Measurements from ENCODE around the gene ZFP1.
"Not testable (repeated sequence)": the region's sequence is repeated elsewhere in the genome, so short reads cannot be mapped to it uniquely, and the experiment has no call there.

Gene ZFP1

DNA sequence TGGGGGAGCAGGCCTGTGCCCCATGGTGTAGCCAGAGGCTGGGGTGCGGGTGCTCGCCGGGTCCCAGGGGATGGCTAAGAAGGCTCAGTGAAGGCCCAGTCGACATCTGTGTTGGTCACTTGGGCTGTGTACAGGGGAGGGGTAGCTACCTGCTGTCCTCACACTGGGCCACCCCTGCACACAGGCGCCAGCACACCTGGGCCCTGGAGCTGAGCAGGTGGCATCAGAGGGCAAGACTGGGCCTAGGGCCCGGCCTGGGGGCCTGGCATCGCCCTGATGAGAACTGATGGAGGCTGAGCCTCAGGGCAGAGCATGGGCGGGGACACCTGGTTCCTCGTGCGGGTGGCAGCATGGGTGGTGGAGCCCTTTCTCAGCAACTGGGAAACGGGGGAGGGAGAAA lies 59.5 kb downstream of the ZFP1 start:
- H3K9me3 Mint-ChIP-seq: no peaks in the 10 kb centered on the region
- peaks cover 83% of the 10 kb centered on the region for H3K27me3 Mint-ChIP-seq
- no peaks in the 10 kb centered on the region for H3K4me1 Mint-ChIP-seq (ENCODE audit: low read depth)
- intact Hi-C loops (cut with micrococcal nuclease): loop anchor here (2.0 kb wide), 1 partner anchor 19 kb away; no protein-coding TSS in a partner anchor
- H3K36me3 Mint-ChIP-seq (ENCODE audit: low read depth): no peaks in the 10 kb centered on the region
- no peak overlapping the region for H3K4me3 Mint-ChIP-seq
- no peak overlapping the region for H3K27ac Mint-ChIP-seq

DNA sequence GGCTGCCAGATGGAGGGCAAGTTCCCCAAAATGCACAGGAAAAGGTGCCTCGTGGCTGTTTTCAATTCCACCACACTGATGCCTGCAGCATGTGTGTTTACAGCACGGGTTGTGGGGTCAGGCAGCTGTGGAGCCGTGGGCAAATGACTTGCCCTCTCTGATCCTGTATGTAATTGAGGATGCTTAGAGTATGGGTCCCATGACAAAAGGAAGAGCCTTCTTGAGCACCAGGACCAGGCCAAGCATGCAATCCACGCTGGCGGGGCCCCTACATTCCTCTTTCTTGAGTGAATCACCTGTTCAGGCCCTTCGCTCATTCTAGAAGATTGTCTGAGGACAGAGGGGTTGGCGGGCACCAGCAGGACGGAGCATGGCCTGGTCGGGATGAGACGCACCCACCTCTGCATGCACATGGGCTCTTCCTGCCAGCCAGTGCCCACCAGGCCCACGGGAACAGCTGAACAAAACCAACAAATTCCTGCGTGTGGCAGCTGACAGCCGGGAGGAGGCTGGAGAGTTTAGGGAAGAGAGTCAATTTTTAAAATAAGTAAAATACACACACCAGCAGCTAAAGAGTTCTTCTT lies 60.0 kb downstream of the ZFP1 start:
- no peaks in the 10 kb centered on the region for H3K9me3 Mint-ChIP-seq
- H3K4me1 Mint-ChIP-seq (ENCODE audit: low read depth): no peaks in the 10 kb centered on the region
- intact Hi-C loops (cut with micrococcal nuclease): no loop called here
- peaks cover 82% of the 10 kb centered on the region for H3K27me3 Mint-ChIP-seq
- no peak overlapping the region for H3K4me3 Mint-ChIP-seq
- no peaks in the 10 kb centered on the region for H3K36me3 Mint-ChIP-seq (ENCODE audit: low read depth)
- H3K27ac Mint-ChIP-seq: no peak overlapping the region

GRCh38 chr16:75208861-75209505 lies 60.7 kb downstream of the ZFP1 start:
- no peak overlapping the region for H3K4me3 Mint-ChIP-seq
- H3K4me1 Mint-ChIP-seq (ENCODE audit: low read depth): no peaks in the 10 kb centered on the region
- H3K36me3 Mint-ChIP-seq (ENCODE audit: low read depth): no peaks in the 10 kb centered on the region
- peaks cover 82% of the 10 kb centered on the region for H3K27me3 Mint-ChIP-seq
- H3K9me3 Mint-ChIP-seq: no peaks in the 10 kb centered on the region
- H3K27ac Mint-ChIP-seq: no peak overlapping the region
- intact Hi-C loops (cut with micrococcal nuclease): no loop called here

- not testable (repeated sequence) for H3K27ac Mint-ChIP-seq
Measured at GRCh38 chr16:75209514-75209913, 61.2 kb downstream of the ZFP1 start.

GRCh38 chr16:75209944-75210343 lies 61.6 kb downstream of the ZFP1 start:
- intact Hi-C loops (cut with micrococcal nuclease): no loop called here
- Mint-ChIP-seq H3K4me1 (ENCODE audit: low read depth) (no peaks in the 10 kb centered on the region), H3K27me3 (peaks cover 84% of the 10 kb centered on the region), H3K9me3 (no peaks in the 10 kb centered on the region), H3K36me3 (ENCODE audit: low read depth) (no peaks in the 10 kb centered on the region), H3K4me3 (no peak overlapping the region), H3K27ac (no peak overlapping the region)

More at GRCh38 chr16:75209514-75209913, 61.2 kb downstream of the ZFP1 start:
- H3K9me3 Mint-ChIP-seq; H3K4me1 Mint-ChIP-seq (ENCODE audit: low read depth); H3K36me3 Mint-ChIP-seq (ENCODE audit: low read depth); H3K4me3 Mint-ChIP-seq; intact Hi-C loops (cut with micrococcal nuclease): not testable (repeated sequence)
- peaks cover 80% of the 10 kb centered on the region for H3K27me3 Mint-ChIP-seq

GRCh38 chr16:75211286-75211685 lies 63.0 kb downstream of the ZFP1 start:
- H3K36me3 Mint-ChIP-seq (ENCODE audit: low read depth); H3K4me1 Mint-ChIP-seq (ENCODE audit: low read depth); H3K27ac Mint-ChIP-seq: not testable (repeated sequence)

GRCh38 chr16:75216127-75216526 lies 67.8 kb downstream of the ZFP1 start:
- peaks cover 89% of the 10 kb centered on the region for H3K27me3 Mint-ChIP-seq
- no peaks in the 10 kb centered on the region for H3K36me3 Mint-ChIP-seq (ENCODE audit: low read depth)
- H3K4me1 Mint-ChIP-seq (ENCODE audit: low read depth): no peaks in the 10 kb centered on the region
- intact Hi-C loops (cut with micrococcal nuclease): no loop called here
- no peak overlapping the region for H3K4me3 Mint-ChIP-seq
- no peak overlapping the region for H3K27ac Mint-ChIP-seq
- no peaks in the 10 kb centered on the region for H3K9me3 Mint-ChIP-seq

More at GRCh38 chr16:75211286-75211685, 63.0 kb downstream of the ZFP1 start:
- H3K9me3 Mint-ChIP-seq; H3K4me3 Mint-ChIP-seq; intact Hi-C loops (cut with micrococcal nuclease): not testable (repeated sequence)
- peaks cover 92% of the 10 kb centered on the region for H3K27me3 Mint-ChIP-seq

GRCh38 chr16:75216576-75216975 lies 68.3 kb downstream of the ZFP1 start:
- no peak overlapping the region for H3K4me3 Mint-ChIP-seq
- H3K4me1 Mint-ChIP-seq (ENCODE audit: low read depth): no peaks in the 10 kb centered on the region
- intact Hi-C loops (cut with micrococcal nuclease): no loop called here
- H3K9me3 Mint-ChIP-seq: no peaks in the 10 kb centered on the region
- no peaks in the 10 kb centered on the region for H3K36me3 Mint-ChIP-seq (ENCODE audit: low read depth)
- peaks cover 90% of the 10 kb centered on the region for H3K27me3 Mint-ChIP-seq
- H3K27ac Mint-ChIP-seq: no peak overlapping the region

DNA sequence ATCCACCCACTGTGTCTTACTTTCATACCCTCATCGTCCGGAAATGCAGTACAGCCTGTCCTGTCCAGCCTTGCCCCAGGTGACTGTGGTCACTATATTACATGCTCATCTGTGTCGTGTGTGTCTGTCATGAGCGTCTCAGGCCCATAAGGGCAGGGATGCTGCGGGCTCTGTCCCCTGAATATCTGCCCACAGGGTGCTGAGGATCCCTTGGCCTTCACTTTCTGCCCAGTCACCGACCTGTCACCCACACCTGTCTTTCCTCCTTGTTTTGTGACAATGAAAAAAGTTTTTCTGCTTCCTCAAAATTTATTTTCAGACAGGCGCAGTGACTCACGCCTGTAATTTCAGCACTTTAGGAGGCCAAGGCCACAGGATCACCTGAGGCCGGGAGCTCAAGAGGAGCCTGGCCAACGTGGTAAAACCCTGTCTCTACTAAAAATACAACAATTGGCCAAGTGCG lies 69.1 kb downstream of the ZFP1 start:
- Mint-ChIP-seq H3K4me3 (no peak overlapping the region), H3K36me3 (ENCODE audit: low read depth) (no peaks in the 10 kb centered on the region), H3K27ac (no peak overlapping the region), H3K9me3 (no peaks in the 10 kb centered on the region), H3K27me3 (peaks cover 89% of the 10 kb centered on the region), H3K4me1 (ENCODE audit: low read depth) (peaks cover 6% of the 10 kb centered on the region)
- intact Hi-C loops (cut with micrococcal nuclease): no loop called here

- H3K27ac Mint-ChIP-seq: no peak within 1 kb of the TSS
- peaks cover 82% of the 10 kb centered on the region for H3K27me3 Mint-ChIP-seq
- intact Hi-C loops (cut with micrococcal nuclease): no loop called here
- H3K4me1 Mint-ChIP-seq (ENCODE audit: low read depth): peaks cover 8% of the 10 kb centered on the region
- H3K36me3 Mint-ChIP-seq (ENCODE audit: low read depth): no peaks in the 10 kb centered on the region
- no peaks in the 10 kb centered on the region for H3K9me3 Mint-ChIP-seq
- no peak within 1 kb of the TSS for H3K4me3 Mint-ChIP-seq
Measured at GRCh38 chr16:75218256-75219076, 70.1 kb downstream of the ZFP1 start, which contains the start of gene CTRB1. TSS of gene CTRB1 (plus strand) at chr16:75218988. CDS start at chr16:75219008, 20 bp downstream.

- intact Hi-C loops (cut with micrococcal nuclease): no loop called here
- Mint-ChIP-seq H3K27me3 (peaks cover 78% of the 10 kb centered on the region), H3K4me1 (ENCODE audit: low read depth) (peaks cover 8% of the 10 kb centered on the region), H3K4me3 (no peak overlapping the region), H3K9me3 (no peaks in the 10 kb centered on the region), H3K36me3 (ENCODE audit: low read depth) (no peaks in the 10 kb centered on the region), H3K27ac (no peak overlapping the region)
Measured at GRCh38 chr16:75219088-75219487, 70.8 kb downstream of the ZFP1 start.

DNA sequence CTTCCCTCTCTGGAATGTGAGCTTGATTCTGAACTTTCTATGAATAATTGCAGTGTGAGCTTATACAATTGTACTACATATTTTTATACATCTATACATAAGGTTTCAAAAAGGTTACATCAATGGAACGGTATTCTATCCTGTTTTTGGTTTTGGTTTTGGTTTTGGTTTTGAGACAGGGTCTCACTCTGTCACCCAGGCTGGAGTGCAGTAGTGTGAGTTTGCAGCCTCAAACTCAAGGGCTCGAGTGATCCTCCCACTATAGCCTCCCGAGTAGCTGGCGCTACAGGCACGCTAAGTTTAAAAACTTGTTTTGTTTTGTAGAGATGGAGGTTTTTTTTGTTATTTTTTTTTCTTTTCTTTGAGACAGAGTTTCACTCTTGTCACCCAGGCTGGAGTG lies 71.5 kb downstream of the ZFP1 start:
- H3K27ac Mint-ChIP-seq: no peak overlapping the region

More for the DNA sequence above, 71.5 kb downstream of the ZFP1 start:
- Mint-ChIP-seq H3K4me3 (no peak overlapping the region), H3K4me1 (ENCODE audit: low read depth) (peaks cover 8% of the 10 kb centered on the region), H3K36me3 (ENCODE audit: low read depth) (no peaks in the 10 kb centered on the region), H3K9me3 (no peaks in the 10 kb centered on the region), H3K27me3 (peaks cover 80% of the 10 kb centered on the region)
- intact Hi-C loops (cut with micrococcal nuclease): loop anchor here (2.0 kb wide), 1 partner anchor 15 kb away; no protein-coding TSS in a partner anchor
